HCT116 (cell line): ENCODE data around the gene RNASEH2B. TPM values are rescaled to one million over a fixed set of nuclear protein-coding genes. Genes with fewer than 3 reads are reported as not detected.

ENCODE experiments used
- ATAC-seq: fragments of 200-7000 bp; cut with Tn5 transposase; 2 replicates; pipeline ENCODE4 v1.9.1; 2020; ENCODE audit warnings: mild to moderate bottlenecking, moderate library complexity
- BruUV-seq: library from RNA; stranded (reverse); fragments of 400-500 nt; replicated peaks from 2 replicates; lab custom pipeline; 2021; lab: Mats Ljungman, UMichigan
- CTCF ChIA-PET: fragments of 300-600 bp; sonication (Branson Sonifier 250); formaldehyde crosslinking; loops from one replicate; lab custom pipeline; 2021; ENCODE audit warnings: antibody characterized with exemption; lab: Charles Lee
- POLR2A ChIA-PET: fragments of 300-600, 350-600 bp; sonication (Branson Sonifier 250); formaldehyde crosslinking; loops from one replicate; lab custom pipeline; 2021; ENCODE audit warnings: antibody characterized with exemption; lab: Charles Lee
- RAD21 ChIA-PET, 2 experiments: fragments of 300-600 bp; sonication (Branson Sonifier 250); formaldehyde crosslinking; loops; one replicate each; lab custom pipeline; 2023; ENCODE audit warnings: low total read pairs in 2 of 2; ENCODE audit not compliant: uncharacterized antibody in 2 of 2, unreplicated experiment in 2 of 2, low non-redundant PET in 1 of 2; lab: Charles Lee
- DNase-seq: peaks from one replicate; pipeline ENCODE4 v3.0.0-alpha.2; 2010; ENCODE audit warnings: low read depth, low spot score
- H2AFZ ChIP-seq: fragments of 200-600 bp; shearing (Covaris generic), sonication (generic); 2 replicates; pipeline ENCODE4 v1.6.1; 2017; ENCODE audit warnings: low read depth, mixed run types, mixed read lengths, antibody characterized with exemption, low read length; ENCODE audit not compliant: poor library complexity, severe bottlenecking
- H3K27ac ChIP-seq: 2 replicates; pipeline ENCODE4 v1.5.1; 2012; ENCODE audit warnings: low read depth, low read length
- H3K27me3 ChIP-seq: fragments of 200-600 bp; sonication (generic); 2 replicates; pipeline ENCODE4 v1.6.1; 2016; ENCODE audit warnings: mixed run types, low read length, mixed read lengths; ENCODE audit not compliant: insufficient read depth
- H3K36me3 ChIP-seq, 2 experiments: fragments of 200-500 bp in 1 of 2; fragments of 200-600 bp in 1 of 2; sonication (Bioruptor generic) in 1 of 2; sonication (generic) in 1 of 2; 2 replicates each; pipeline versions ENCODE4 v1.5.1 to v1.6.1; 2014 to 2016; ENCODE audit warnings: low read length in 2 of 2, inconsistent platforms in 1 of 2, mixed read lengths in 1 of 2, mixed run types in 1 of 2; ENCODE audit not compliant: insufficient read depth in 2 of 2, control insufficient read depth in 1 of 2
- H3K4me1 ChIP-seq, 2 experiments: fragments of 200-600 bp in 1 of 2; sonication (generic) in 1 of 2; 2 replicates each; pipeline versions ENCODE4 v1.5.1 to v1.6.1; 2012 to 2017; ENCODE audit warnings: low read length in 2 of 2, inconsistent platforms in 1 of 2, mild to moderate bottlenecking in 1 of 2, mixed read lengths in 1 of 2, mixed run types in 1 of 2, moderate library complexity in 1 of 2; ENCODE audit not compliant: insufficient read depth in 2 of 2, control insufficient read depth in 1 of 2
- H3K4me2 ChIP-seq: fragments of 200-600 bp; sonication (generic); 2 replicates; pipeline ENCODE4 v1.6.1; 2017; ENCODE audit warnings: mixed run types, low read length, mixed read lengths
- H3K4me3 ChIP-seq, 2 experiments: fragments of 200-600 bp in 1 of 2; sonication (generic) in 1 of 2; replicated peaks in 1 of 2; 2 replicates each; pipeline ENCODE4 v1.5.1; 2011 to 2016; ENCODE audit warnings: low read length in 2 of 2, control low read depth in 1 of 2, low read depth in 1 of 2, mild to moderate bottlenecking in 1 of 2, mixed read lengths in 1 of 2, mixed run types in 1 of 2
- H3K79me2 ChIP-seq: fragments of 200-600 bp; sonication (generic); 2 replicates; pipeline ENCODE4 v1.6.1; 2017; ENCODE audit warnings: mild to moderate bottlenecking, mixed run types, low read length, moderate library complexity, mixed read lengths; ENCODE audit not compliant: insufficient read depth
- H3K9ac ChIP-seq: fragments of 200-600 bp; sonication (generic); 2 replicates; pipeline ENCODE4 v1.6.1; 2016; ENCODE audit warnings: low read length, mixed read lengths
- H3K9me2 ChIP-seq: fragments of 200-600 bp; sonication (generic), shearing (Covaris generic); 2 replicates; pipeline ENCODE4 v1.6.1; 2017; ENCODE audit warnings: mixed run types, mild to moderate bottlenecking, moderate library complexity; ENCODE audit not compliant: insufficient read depth
- H3K9me3 ChIP-seq, 2 experiments: fragments of 200-500 bp in 1 of 2; fragments of 200-600 bp in 1 of 2; sonication (Bioruptor generic) in 1 of 2; sonication (generic) in 1 of 2; 2 replicates each; pipeline ENCODE4 v1.6.1; 2014 to 2017; ENCODE audit warnings: low read length in 2 of 2, mixed read lengths in 2 of 2, inconsistent platforms in 1 of 2, low read depth in 1 of 2, mild to moderate bottlenecking in 1 of 2, mixed run types in 1 of 2, moderate library complexity in 1 of 2; ENCODE audit not compliant: control insufficient read depth in 1 of 2, insufficient read depth in 1 of 2
- H4K20me1 ChIP-seq: fragments of 200-600 bp; sonication (generic), shearing (Covaris generic); 2 replicates; pipeline ENCODE4 v1.6.1; 2017; ENCODE audit warnings: mixed run types, mild to moderate bottlenecking, moderate library complexity; ENCODE audit not compliant: insufficient read depth
- ELF1 ChIP-seq: IDR thresholded peaks from 2 replicates; pipeline ENCODE4 v1.6.1; 2012; ENCODE audit warnings: low read depth, borderline replicate concordance
- EZH2 ChIP-seq: fragments of 200-600 bp; sonication (generic); IDR thresholded peaks from 2 replicates; pipeline ENCODE4 v1.6.1; 2017; ENCODE audit warnings: antibody characterized with exemption, mixed run types
- EZH2phosphoT487 ChIP-seq: fragments of 200-600 bp; IDR thresholded peaks from 2 replicates; pipeline ENCODE4 v1.6.1; 2018; ENCODE audit warnings: antibody characterized with exemption, borderline replicate concordance
- FOSL1 ChIP-seq: IDR thresholded peaks from 2 replicates; pipeline ENCODE4 v1.6.1; 2012; ENCODE audit warnings: low read depth
- POLR2AphosphoS5 ChIP-seq: IDR thresholded peaks from 2 replicates; pipeline ENCODE4 v1.6.1; 2011; ENCODE audit warnings: mild to moderate bottlenecking, low read depth, low read length, moderate library complexity
- RAD21 ChIP-seq: IDR thresholded peaks from 2 replicates; pipeline ENCODE4 v1.6.1; 2012; ENCODE audit warnings: low read depth, mild to moderate bottlenecking
- SIN3A ChIP-seq: IDR thresholded peaks from 2 replicates; pipeline ENCODE4 v1.6.1; 2012; ENCODE audit warnings: low read depth
- SP1 ChIP-seq: IDR thresholded peaks from 2 replicates; pipeline ENCODE4 v1.6.1; 2012; ENCODE audit warnings: low read depth
- SRF ChIP-seq: IDR thresholded peaks from 2 replicates; pipeline ENCODE4 v1.6.1; 2012; ENCODE audit warnings: low read depth
- TCF7L2 ChIP-seq: IDR thresholded peaks from 2 replicates; pipeline ENCODE4 v1.7.0; 2011; ENCODE audit warnings: borderline replicate concordance, inconsistent platforms; ENCODE audit not compliant: insufficient read depth, insufficient read length; ENCODE audit errors: extremely low read depth
- YY1 ChIP-seq: IDR thresholded peaks from 2 replicates; pipeline ENCODE4 v1.6.1; 2011; ENCODE audit warnings: low read length, low read depth, moderate library complexity, mild to moderate bottlenecking; ENCODE audit not compliant: insufficient replicate concordance; ENCODE audit errors: extremely low read depth
- ZFX ChIP-seq: fragments of 450-650 bp; IDR thresholded peaks from 2 replicates; pipeline ENCODE4 v1.6.1; 2017
- ZNF274 ChIP-seq: fragments of 200-500 bp; sonication (Bioruptor generic); IDR thresholded peaks from 2 replicates; pipeline ENCODE4 v1.6.1; 2014; ENCODE audit warnings: mild to moderate bottlenecking, low read depth, low read length, inconsistent platforms
- intact Hi-C: fragments of 100-400 bp; cut with micrococcal nuclease; formaldehyde crosslinking; loops from 2 replicates; pipeline ENCODE4 v1.10.0; 2022
- total RNA-seq: library from RNA; stranded (reverse); gene quantifications from one replicate; pipeline ENCODE4 v1.2.1, GENCODE V29; 2021; ENCODE audit not compliant: unreplicated experiment
- TF ChIP-seq, protein P1 (sequence below): IDR thresholded peaks from 2 replicates; pipeline ENCODE4 v1.6.1; 2012; ENCODE audit warnings: low read depth
- TF ChIP-seq, protein P2 (sequence below): IDR thresholded peaks from 2 replicates; pipeline ENCODE4 v1.6.1; 2012
- TF ChIP-seq, protein P3 (sequence below): IDR thresholded peaks from 2 replicates; pipeline ENCODE4 v1.6.1; 2012
- TF ChIP-seq, protein P4 (sequence below), 3 experiments: fragments of 200-600 bp in 1 of 3; sonication (generic) in 1 of 3; IDR thresholded peaks in 2 of 3; conservative IDR thresholded peaks in 1 of 3; 2 replicates each; pipeline ENCODE4 v1.5.1; 2012 to 2017; ENCODE audit warnings: low read depth in 2 of 3, low read length in 2 of 3, antibody characterized with exemption in 1 of 3, borderline replicate concordance in 1 of 3, control low read depth in 1 of 3, mild to moderate bottlenecking in 1 of 3, mixed read lengths in 1 of 3, mixed run types in 1 of 3, moderate library complexity in 1 of 3; ENCODE audit not compliant: insufficient read depth in 1 of 3

Gene RNASEH2B
- total RNA-seq, 1 experiment from 2014 or later = 41.3 TPM

DNA sequence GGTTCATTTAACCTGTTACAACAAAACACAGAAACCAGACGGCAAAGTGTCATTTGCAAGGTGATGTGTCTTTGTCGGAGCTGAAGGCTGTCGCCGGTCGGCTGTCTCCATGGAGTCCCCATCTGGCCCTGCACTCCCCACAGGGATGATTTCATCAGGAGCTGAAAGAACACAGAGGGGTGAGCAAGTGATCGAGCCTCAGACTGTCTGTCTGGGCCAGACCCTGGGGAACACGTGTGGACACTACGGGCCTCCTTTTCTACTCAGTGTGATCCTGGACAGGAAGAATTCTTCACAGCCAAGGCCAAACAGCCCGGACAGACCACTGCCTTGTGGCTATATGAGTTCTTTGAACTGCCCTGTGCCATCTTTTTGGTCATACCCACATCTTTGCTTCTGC lies 85.1 kb downstream of the RNASEH2B start:
- no peak overlapping the region for H3K4me2 ChIP-seq
- no peak overlapping the region for H3K27ac ChIP-seq
- POLR2A ChIA-PET = no interaction called here
- intact Hi-C loops = no loop called here
- BruUV-seq = no TSS peak
- no peak overlapping the region for H3K9ac ChIP-seq
- no peaks in the 10 kb centered on the region for H3K4me1 ChIP-seq
- RAD21 ChIA-PET = no interaction called here
- H2AFZ ChIP-seq = no peak overlapping the region
- no peak overlapping the region for H3K4me3 ChIP-seq
- H3K9me3 ChIP-seq = no peaks in the 10 kb centered on the region
- no peaks in the 10 kb centered on the region for H3K27me3 ChIP-seq
- CTCF ChIA-PET = no interaction called here
- DNase-seq = no peak
- H3K79me2 ChIP-seq = no peaks in the 10 kb centered on the region
- TF ChIP-seq TCF7L2 (no peak), ZNF274 (no peak), ZFX (no peak), ELF1 (no peak), RAD21 (no peak)
- no peaks in the 10 kb centered on the region for H3K36me3 ChIP-seq
- H4K20me1 ChIP-seq = no peaks in the 10 kb centered on the region
- H3K9me2 ChIP-seq = no peaks in the 10 kb centered on the region
- ATAC-seq = no peak

DNA sequence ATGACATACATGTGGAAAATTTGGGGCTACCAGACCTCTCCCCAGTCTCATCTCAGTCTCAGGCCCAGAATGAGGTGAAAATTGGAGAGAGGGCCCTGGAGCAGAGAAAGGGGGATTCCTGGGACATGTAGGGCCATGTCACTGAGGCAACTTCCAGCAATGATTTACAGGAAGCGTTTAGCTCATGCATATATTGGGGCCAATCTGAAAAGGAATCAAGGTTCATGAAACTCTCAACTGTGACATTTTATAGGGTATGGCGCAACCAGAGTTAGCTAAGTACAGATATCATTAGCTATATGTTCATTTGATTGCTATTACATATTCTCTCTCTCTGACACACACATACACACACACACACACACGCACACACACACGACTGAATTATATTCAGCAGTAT lies 86.3 kb downstream of the RNASEH2B start:
- Histone ChIP-seq H3K36me3 (no peaks in the 10 kb centered on the region), H3K27me3 (no peaks in the 10 kb centered on the region), H3K4me2 (no peak overlapping the region), H3K9me2 (no peaks in the 10 kb centered on the region), H3K4me1 (no peaks in the 10 kb centered on the region), H4K20me1 (no peaks in the 10 kb centered on the region), H3K9ac (no peak overlapping the region), H3K79me2 (no peaks in the 10 kb centered on the region), H2AFZ (no peak overlapping the region), H3K9me3 (no peaks in the 10 kb centered on the region), H3K4me3 (no peak overlapping the region), H3K27ac (no peak overlapping the region)
- ChIA-PET CTCF (no interaction called here), POLR2A (no interaction called here), RAD21 (no interaction called here)
- BruUV-seq = no TSS peak
- ATAC-seq (no peak), DNase-seq (no peak)
- intact Hi-C loops = no loop called here
- TF ChIP-seq SRF = no peak
- TF ChIP-seq, protein P1, sequence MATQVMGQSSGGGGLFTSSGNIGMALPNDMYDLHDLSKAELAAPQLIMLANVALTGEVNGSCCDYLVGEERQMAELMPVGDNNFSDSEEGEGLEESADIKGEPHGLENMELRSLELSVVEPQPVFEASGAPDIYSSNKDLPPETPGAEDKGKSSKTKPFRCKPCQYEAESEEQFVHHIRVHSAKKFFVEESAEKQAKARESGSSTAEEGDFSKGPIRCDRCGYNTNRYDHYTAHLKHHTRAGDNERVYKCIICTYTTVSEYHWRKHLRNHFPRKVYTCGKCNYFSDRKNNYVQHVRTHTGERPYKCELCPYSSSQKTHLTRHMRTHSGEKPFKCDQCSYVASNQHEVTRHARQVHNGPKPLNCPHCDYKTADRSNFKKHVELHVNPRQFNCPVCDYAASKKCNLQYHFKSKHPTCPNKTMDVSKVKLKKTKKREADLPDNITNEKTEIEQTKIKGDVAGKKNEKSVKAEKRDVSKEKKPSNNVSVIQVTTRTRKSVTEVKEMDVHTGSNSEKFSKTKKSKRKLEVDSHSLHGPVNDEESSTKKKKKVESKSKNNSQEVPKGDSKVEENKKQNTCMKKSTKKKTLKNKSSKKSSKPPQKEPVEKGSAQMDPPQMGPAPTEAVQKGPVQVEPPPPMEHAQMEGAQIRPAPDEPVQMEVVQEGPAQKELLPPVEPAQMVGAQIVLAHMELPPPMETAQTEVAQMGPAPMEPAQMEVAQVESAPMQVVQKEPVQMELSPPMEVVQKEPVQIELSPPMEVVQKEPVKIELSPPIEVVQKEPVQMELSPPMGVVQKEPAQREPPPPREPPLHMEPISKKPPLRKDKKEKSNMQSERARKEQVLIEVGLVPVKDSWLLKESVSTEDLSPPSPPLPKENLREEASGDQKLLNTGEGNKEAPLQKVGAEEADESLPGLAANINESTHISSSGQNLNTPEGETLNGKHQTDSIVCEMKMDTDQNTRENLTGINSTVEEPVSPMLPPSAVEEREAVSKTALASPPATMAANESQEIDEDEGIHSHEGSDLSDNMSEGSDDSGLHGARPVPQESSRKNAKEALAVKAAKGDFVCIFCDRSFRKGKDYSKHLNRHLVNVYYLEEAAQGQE = no peak
- no peak for TF ChIP-seq SIN3A
- TF ChIP-seq, protein P2, sequence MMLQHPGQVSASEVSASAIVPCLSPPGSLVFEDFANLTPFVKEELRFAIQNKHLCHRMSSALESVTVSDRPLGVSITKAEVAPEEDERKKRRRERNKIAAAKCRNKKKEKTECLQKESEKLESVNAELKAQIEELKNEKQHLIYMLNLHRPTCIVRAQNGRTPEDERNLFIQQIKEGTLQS = no peak
- TF ChIP-seq, protein P3, sequence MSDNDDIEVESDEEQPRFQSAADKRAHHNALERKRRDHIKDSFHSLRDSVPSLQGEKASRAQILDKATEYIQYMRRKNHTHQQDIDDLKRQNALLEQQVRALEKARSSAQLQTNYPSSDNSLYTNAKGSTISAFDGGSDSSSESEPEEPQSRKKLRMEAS = no peak
- TF ChIP-seq ELF1 = no peak
- no peak for TF ChIP-seq FOSL1
- TF ChIP-seq, protein P4, sequence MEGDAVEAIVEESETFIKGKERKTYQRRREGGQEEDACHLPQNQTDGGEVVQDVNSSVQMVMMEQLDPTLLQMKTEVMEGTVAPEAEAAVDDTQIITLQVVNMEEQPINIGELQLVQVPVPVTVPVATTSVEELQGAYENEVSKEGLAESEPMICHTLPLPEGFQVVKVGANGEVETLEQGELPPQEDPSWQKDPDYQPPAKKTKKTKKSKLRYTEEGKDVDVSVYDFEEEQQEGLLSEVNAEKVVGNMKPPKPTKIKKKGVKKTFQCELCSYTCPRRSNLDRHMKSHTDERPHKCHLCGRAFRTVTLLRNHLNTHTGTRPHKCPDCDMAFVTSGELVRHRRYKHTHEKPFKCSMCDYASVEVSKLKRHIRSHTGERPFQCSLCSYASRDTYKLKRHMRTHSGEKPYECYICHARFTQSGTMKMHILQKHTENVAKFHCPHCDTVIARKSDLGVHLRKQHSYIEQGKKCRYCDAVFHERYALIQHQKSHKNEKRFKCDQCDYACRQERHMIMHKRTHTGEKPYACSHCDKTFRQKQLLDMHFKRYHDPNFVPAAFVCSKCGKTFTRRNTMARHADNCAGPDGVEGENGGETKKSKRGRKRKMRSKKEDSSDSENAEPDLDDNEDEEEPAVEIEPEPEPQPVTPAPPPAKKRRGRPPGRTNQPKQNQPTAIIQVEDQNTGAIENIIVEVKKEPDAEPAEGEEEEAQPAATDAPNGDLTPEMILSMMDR (IDR thresholded peaks at IDR 0.05 in 2 of 3, conservative IDR thresholded peaks at IDR 0.05 in 1 of 3; ENCODE audit: borderline replicate concordance in 1 of 3, insufficient read depth in 1 of 3, low read depth in 2 of 3, low read length in 2 of 3) = no peak
- no peak for TF ChIP-seq SP1
- no peak for TF ChIP-seq POLR2AphosphoS5
- TF ChIP-seq EZH2phosphoT487 = no peak
- TF ChIP-seq EZH2 = no peak
- no peak for TF ChIP-seq YY1
